ENCODE results near the gene NR6A1. TPM values are rescaled to one million over a fixed set of nuclear protein-coding genes. Genes with fewer than 3 reads are reported as not detected.
"Not testable (repeated sequence)": the region's sequence is repeated elsewhere in the genome, so short reads cannot be mapped to it uniquely, and the experiment has no call there.

NR6A1 gene
- total RNA-seq, 1 donor from 2014 or later = 0.56 TPM

DNA sequence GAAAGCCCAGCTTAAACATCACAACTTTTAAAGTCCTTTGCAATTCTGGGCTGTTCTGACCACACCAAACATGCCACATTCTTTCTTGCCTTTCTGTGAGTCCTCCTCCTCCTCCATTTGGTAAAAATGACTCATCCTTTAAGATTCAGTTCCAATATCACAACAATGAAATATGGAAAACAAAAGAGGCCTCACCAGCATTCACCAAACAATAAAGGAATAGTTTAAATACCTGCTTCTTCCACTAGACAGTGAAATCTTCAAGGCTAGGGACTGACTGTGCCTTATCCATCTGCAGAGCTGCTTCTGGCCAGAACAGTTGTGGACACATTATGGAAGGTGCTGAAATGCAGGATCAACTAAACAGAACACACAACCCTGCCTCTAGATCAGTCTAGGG, 36.0 kb downstream of the NR6A1 start:
- Mint-ChIP-seq H3K4me3 (ENCODE audit: unreplicated experiment) (no peak overlapping the region), H3K27me3 (ENCODE audit: unreplicated experiment) (no peaks in the 10 kb centered on the region), H3K27ac (ENCODE audit: unreplicated experiment) (peak overlapping the region; percentile 54), H3K36me3 (ENCODE audit: unreplicated experiment) (peaks cover 11% of the 10 kb centered on the region), H3K4me1 (ENCODE audit: unreplicated experiment) (peaks cover 16% of the 10 kb centered on the region), H3K9me3 (ENCODE audit: unreplicated experiment) (no peaks in the 10 kb centered on the region)
- no peak for TF ChIP-seq CTCF (IDR thresholded peaks at IDR 0.05)
- no peak for DNase-seq (ENCODE audit: extremely low spot score, unreplicated experiment)

DNA sequence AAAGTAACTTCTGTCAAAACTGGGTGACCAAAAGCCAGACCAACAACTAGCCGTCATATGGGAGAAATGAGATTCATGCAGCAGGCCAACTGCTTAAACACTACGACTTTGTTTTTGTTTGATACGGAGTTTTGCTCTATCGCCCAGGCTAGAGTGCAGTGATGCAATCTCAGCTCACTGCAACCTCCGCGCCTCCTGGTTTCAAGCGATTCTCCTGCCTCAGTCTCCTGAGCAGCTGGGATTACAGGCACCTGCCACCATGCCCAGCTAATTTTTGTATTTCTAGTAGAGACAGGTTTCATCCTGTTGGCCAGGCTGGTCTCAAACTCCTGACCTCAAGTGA, 36.4 kb downstream of the NR6A1 start:
- Mint-ChIP-seq H3K27ac (ENCODE audit: unreplicated experiment) (peak overlapping the region; percentile 54), H3K36me3 (ENCODE audit: unreplicated experiment) (peaks cover 11% of the 10 kb centered on the region), H3K4me1 (ENCODE audit: unreplicated experiment) (peaks cover 16% of the 10 kb centered on the region)
- H3K27me3 Mint-ChIP-seq (ENCODE audit: unreplicated experiment); H3K4me3 Mint-ChIP-seq (ENCODE audit: unreplicated experiment); H3K9me3 Mint-ChIP-seq (ENCODE audit: unreplicated experiment); DNase-seq (ENCODE audit: extremely low spot score, unreplicated experiment): not testable (repeated sequence)

DNA sequence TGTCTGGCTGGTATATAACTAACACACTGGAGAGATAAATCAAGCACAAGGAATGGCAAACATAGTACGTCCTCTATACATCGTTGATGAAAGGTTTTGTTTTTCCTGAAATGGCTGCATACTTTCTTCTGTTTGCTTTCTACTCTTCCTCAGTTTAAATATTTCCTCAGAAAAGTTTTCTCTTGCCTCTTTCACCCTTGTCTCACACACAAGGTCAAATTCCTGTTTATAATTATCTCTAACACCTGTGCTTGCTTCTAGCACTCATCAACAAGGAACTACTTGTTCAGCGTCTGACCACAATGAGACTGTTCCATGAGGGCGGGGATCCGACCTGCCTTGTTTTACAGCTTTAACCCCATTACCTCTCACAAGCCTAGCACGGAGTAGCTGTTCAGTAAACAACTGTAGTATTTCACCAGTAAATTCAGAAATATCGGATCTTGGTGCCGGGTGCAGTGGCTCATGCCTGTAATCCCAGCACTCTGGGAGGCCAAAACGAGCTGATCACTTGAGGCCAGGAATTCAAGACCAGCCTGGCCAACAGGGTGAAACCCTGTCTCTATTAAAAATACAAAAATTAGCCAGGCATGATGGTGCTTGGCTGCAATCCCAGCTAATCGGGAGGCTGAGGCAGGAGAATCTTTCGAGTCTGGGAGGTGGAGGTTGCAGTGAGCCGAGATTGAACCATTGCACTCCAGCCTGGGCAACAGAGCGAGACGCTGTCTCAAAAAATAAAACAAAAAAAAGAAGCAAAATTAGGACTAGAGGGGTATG, 37.0 kb downstream of the NR6A1 start:
- Mint-ChIP-seq H3K4me3 (ENCODE audit: unreplicated experiment) (no peak overlapping the region), H3K9me3 (ENCODE audit: unreplicated experiment) (no peaks in the 10 kb centered on the region), H3K36me3 (ENCODE audit: unreplicated experiment) (peaks cover 11% of the 10 kb centered on the region), H3K27me3 (ENCODE audit: unreplicated experiment) (no peaks in the 10 kb centered on the region), H3K27ac (ENCODE audit: unreplicated experiment) (no peak overlapping the region), H3K4me1 (ENCODE audit: unreplicated experiment) (peaks cover 16% of the 10 kb centered on the region)
- no peak for TF ChIP-seq CTCF (IDR thresholded peaks at IDR 0.05)
- DNase-seq (ENCODE audit: extremely low spot score, unreplicated experiment) = no peak

GRCh38 chr9:124730772-124731171, 40.3 kb downstream of the NR6A1 start:
- Mint-ChIP-seq H3K27ac (ENCODE audit: unreplicated experiment) (no peak overlapping the region), H3K4me1 (ENCODE audit: unreplicated experiment) (peaks cover 16% of the 10 kb centered on the region), H3K9me3 (ENCODE audit: unreplicated experiment) (no peaks in the 10 kb centered on the region), H3K4me3 (ENCODE audit: unreplicated experiment) (no peak overlapping the region), H3K27me3 (ENCODE audit: unreplicated experiment) (no peaks in the 10 kb centered on the region), H3K36me3 (ENCODE audit: unreplicated experiment) (peaks cover 11% of the 10 kb centered on the region)
- TF ChIP-seq CTCF (IDR thresholded peaks at IDR 0.05) = no peak
- no peak for DNase-seq (ENCODE audit: extremely low spot score, unreplicated experiment)

DNA sequence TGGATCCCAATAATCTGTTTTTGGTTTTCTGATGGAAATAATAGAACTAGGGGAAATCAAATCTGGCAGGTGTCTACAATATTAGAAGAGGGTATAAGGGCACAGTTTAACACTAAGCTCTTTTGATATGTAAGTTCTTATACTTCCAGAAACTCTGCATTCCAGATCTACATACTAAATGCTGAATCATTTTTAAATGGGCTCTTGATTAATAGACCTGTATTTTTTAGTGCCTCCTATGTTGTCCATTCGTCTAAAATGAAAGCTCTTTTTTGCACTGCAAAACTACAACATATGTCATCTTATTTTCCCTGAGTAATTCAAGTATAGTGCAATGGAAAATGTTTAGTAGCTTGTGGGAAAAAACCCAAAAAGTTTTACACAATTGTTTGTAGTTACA, 44.2 kb downstream of the NR6A1 start:
- Mint-ChIP-seq H3K36me3 (ENCODE audit: unreplicated experiment) (peaks cover 6% of the 10 kb centered on the region), H3K9me3 (ENCODE audit: unreplicated experiment) (no peaks in the 10 kb centered on the region), H3K27me3 (ENCODE audit: unreplicated experiment) (no peaks in the 10 kb centered on the region), H3K4me3 (ENCODE audit: unreplicated experiment) (no peak overlapping the region), H3K4me1 (ENCODE audit: unreplicated experiment) (peaks cover 4% of the 10 kb centered on the region), H3K27ac (ENCODE audit: unreplicated experiment) (no peak overlapping the region)
- DNase-seq (ENCODE audit: extremely low spot score, unreplicated experiment) = no peak
- TF ChIP-seq CTCF (IDR thresholded peaks at IDR 0.05) = no peak
